Measurements from ENCODE around the gene CWC27.

The CWC27 gene

GRCh38 chr5:65061974-65062353, 293.2 kb downstream of the CWC27 start:
- CTCF ChIA-PET, result interaction anchor here (0.6 kb wide), 1 partner anchor 1439 kb away, joined by 3 read pairs; no protein-coding TSS in a partner anchor
- H3K27ac ChIP-seq (ENCODE audit: extremely low read depth, low read depth, low read length), result no peak overlapping the region
- POLR2A ChIA-PET, result no interaction called here

GRCh38 chr5:65062469-65063083, 293.8 kb downstream of the CWC27 start:
- CTCF ChIA-PET, result interaction anchor here (0.6 kb wide), 1 partner anchor 1439 kb away, joined by 3 read pairs; no protein-coding TSS in a partner anchor
- POLR2A ChIA-PET, result no interaction called here
- Histone ChIP-seq H3K9me3 (ENCODE audit: control insufficient read depth, insufficient read depth, low read depth, low read length) (no peaks in the 10 kb centered on the region), H3K36me3 (ENCODE audit: control insufficient read depth in 2 of 2, insufficient read depth in 1 of 2, low read length in 2 of 2) (no peaks in the 10 kb centered on the region), H3K27ac (ENCODE audit: extremely low read depth, low read depth, low read length) (0 out of 2 replicates have a peak overlapping the region, but pooled peaks have one; percentile 6), H3K4me3 (ENCODE audit: low read depth, low read length) (no peak overlapping the region), H3K4me1 (ENCODE audit: control insufficient read depth, insufficient read depth, low read length) (peaks cover 20% of the 10 kb centered on the region)
- TF ChIP-seq GLI4 (tag by site-specific recombination; IDR thresholded peaks at IDR 0.05), result no peak
- TF ChIP-seq ZNF792 (tag by site-specific recombination; IDR thresholded peaks at IDR 0.05), result no peak
- no peak for TF ChIP-seq SP2 (tag by site-specific recombination; IDR thresholded peaks at IDR 0.05)
- TF ChIP-seq ZBTB26 (tag by site-specific recombination; optimal IDR thresholded peaks at IDR 0.05), result no peak
- TF ChIP-seq ZBTB20 (tag by site-specific recombination; IDR thresholded peaks at IDR 0.05), result no peak
- TF ChIP-seq ZNF600 (tag by site-specific recombination; IDR thresholded peaks at IDR 0.05), result peak; percentile 62; the same call in 1 of the 2 replicates
- TF ChIP-seq KLF9 (tag by site-specific recombination; IDR thresholded peaks at IDR 0.05; ENCODE audit: low read depth), result 0 out of 2 replicates have a peak, but pooled peaks have one; percentile 14
- TF ChIP-seq ZNF747 (tag by site-specific recombination; IDR thresholded peaks at IDR 0.05), result no peak
- 0 out of 2 replicates have a peak, but pooled peaks have one; percentile 16 for TF ChIP-seq ZNF366 (tag by site-specific recombination; conservative IDR thresholded peaks at IDR 0.05)
- TF ChIP-seq MEIS1 (CRISPR knock-in tag; IDR thresholded peaks at IDR 0.05; ENCODE audit: borderline replicate concordance), result no peak
- TF ChIP-seq HOXD13 (CRISPR knock-in tag; IDR thresholded peaks at IDR 0.05; ENCODE audit: borderline replicate concordance), result no peak
- TF ChIP-seq ZNF791 (tag by site-specific recombination; IDR thresholded peaks at IDR 0.05), result no peak
- TF ChIP-seq ZNF184 (tag by site-specific recombination; IDR thresholded peaks at IDR 0.05), result peak; percentile 21; the same call in 1 of the 2 replicates
- TF ChIP-seq ZNF10 (tag by site-specific recombination; IDR thresholded peaks at IDR 0.05), result no peak
- no peak for TF ChIP-seq SP3 (tag by site-specific recombination; IDR thresholded peaks at IDR 0.05)
- TF ChIP-seq ZNF24 (tag by site-specific recombination; IDR thresholded peaks at IDR 0.05), result 0 out of 2 replicates have a peak, but pooled peaks have one; percentile 28
- no peak for TF ChIP-seq ZNF280C (tag by site-specific recombination; IDR thresholded peaks at IDR 0.05)
- TF ChIP-seq ZNF654 (tag by site-specific recombination; IDR thresholded peaks at IDR 0.05; ENCODE audit: low read depth), result no peak
- peak; percentile 63; the same call in 1 of the 2 replicates for TF ChIP-seq ZBTB17 (tag by site-specific recombination; IDR thresholded peaks at IDR 0.05)
- TF ChIP-seq TRIM28 (IDR thresholded peaks at IDR 0.05; ENCODE audit: borderline replicate concordance, low read length), result no peak
- TF ChIP-seq ZSCAN30 (tag by site-specific recombination; IDR thresholded peaks at IDR 0.05), result no peak
- no peak for TF ChIP-seq ZNF549 (tag by site-specific recombination; IDR thresholded peaks at IDR 0.05)

More at GRCh38 chr5:65061974-65062353, 293.2 kb downstream of the CWC27 start:
- TF ChIP-seq ZNF585B (tag by site-specific recombination; IDR thresholded peaks at IDR 0.05) (no peak), ZNF133 (tag by site-specific recombination; IDR thresholded peaks at IDR 0.05) (no peak), ZNF211 (tag by site-specific recombination; IDR thresholded peaks at IDR 0.05; ENCODE audit: low read depth) (no peak), PRDM4 (tag by site-specific recombination; IDR thresholded peaks at IDR 0.05) (peak; percentile 79; the same call in 1 of the 2 replicates), GFI1B (tag by site-specific recombination; IDR thresholded peaks at IDR 0.05) (no peak), ZEB2 (tag by site-specific recombination; IDR thresholded peaks at IDR 0.05) (no peak), MEIS1 (CRISPR knock-in tag; IDR thresholded peaks at IDR 0.05; ENCODE audit: borderline replicate concordance) (no peak), ZNF624 (tag by site-specific recombination; IDR thresholded peaks at IDR 0.05) (no peak)
- H3K4me3 ChIP-seq (ENCODE audit: low read depth, low read length), result no peak overlapping the region
- H3K4me1 ChIP-seq (ENCODE audit: control insufficient read depth, insufficient read depth, low read length), result peaks cover 18% of the 10 kb centered on the region
- H3K36me3 ChIP-seq (ENCODE audit: control insufficient read depth in 2 of 2, insufficient read depth in 1 of 2, low read length in 2 of 2), result no peaks in the 10 kb centered on the region
- no peaks in the 10 kb centered on the region for H3K9me3 ChIP-seq (ENCODE audit: control insufficient read depth, insufficient read depth, low read depth, low read length)
